H9 (cell line): ENCODE data around the gene ZNF865. TPM values are rescaled to one million over a fixed set of nuclear protein-coding genes. Genes with fewer than 3 reads are reported as not detected.

Experiments
- DNase-seq: peaks from one replicate; pipeline ENCODE4 v3.0.0-alpha.2; 2017
- H2AFZ ChIP-seq: one replicate; pipeline ENCODE4 v1.6.1; 2013; ENCODE audit warnings: mild to moderate bottlenecking, low read length, control low read depth, moderate library complexity
- H2AK5ac ChIP-seq: 2 replicates; pipeline ENCODE4 v1.6.1; 2013; ENCODE audit warnings: low read length, control low read depth, mixed read lengths; ENCODE audit not compliant: insufficient read length
- H2BK120ac ChIP-seq: one replicate; pipeline ENCODE4 v1.6.1; 2013; ENCODE audit warnings: low read depth, mild to moderate bottlenecking, low read length, control low read depth, inconsistent platforms; ENCODE audit not compliant: poor library complexity, severe bottlenecking
- H2BK12ac ChIP-seq: 2 replicates; pipeline ENCODE4 v1.6.1; 2013; ENCODE audit warnings: low read length, control low read depth, mixed read lengths, low read depth; ENCODE audit not compliant: insufficient read length
- H2BK15ac ChIP-seq: 2 replicates; pipeline ENCODE4 v1.6.1; 2013; ENCODE audit warnings: low read depth, low read length, control low read depth
- H2BK20ac ChIP-seq: one replicate; pipeline ENCODE4 v1.6.1; 2013; ENCODE audit warnings: low read depth, mild to moderate bottlenecking, low read length, control low read depth, inconsistent platforms; ENCODE audit not compliant: poor library complexity, severe bottlenecking
- H2BK5ac ChIP-seq: 2 replicates; pipeline ENCODE4 v1.6.1; 2013; ENCODE audit warnings: low read length, control low read depth, mixed read lengths; ENCODE audit not compliant: insufficient read length
- H3K14ac ChIP-seq: 2 replicates; pipeline ENCODE4 v1.6.1; 2013; ENCODE audit warnings: low read length, control low read depth; ENCODE audit not compliant: insufficient read depth
- H3K18ac ChIP-seq: 2 replicates; pipeline ENCODE4 v1.6.1; 2013; ENCODE audit warnings: low read depth, mild to moderate bottlenecking, mixed read lengths, low read length, control low read depth; ENCODE audit not compliant: insufficient read length
- H3K23ac ChIP-seq: 2 replicates; pipeline ENCODE4 v1.6.1; 2013; ENCODE audit warnings: low read length, control low read depth, mixed read lengths, low read depth; ENCODE audit not compliant: insufficient read length
- H3K23me2 ChIP-seq: 2 replicates; pipeline ENCODE4 v1.6.1; 2013; ENCODE audit warnings: low read depth, mild to moderate bottlenecking, mixed read lengths, low read length, control low read depth; ENCODE audit not compliant: insufficient read length, poor library complexity, severe bottlenecking
- H3K27ac ChIP-seq: 2 replicates; pipeline ENCODE4 v1.5.1; 2013; ENCODE audit warnings: low read length, control low read depth, mixed read lengths, low read depth; ENCODE audit not compliant: insufficient read length
- H3K27me3 ChIP-seq: 2 replicates; pipeline ENCODE4 v1.6.1; 2013; ENCODE audit warnings: low read length, control low read depth, inconsistent platforms; ENCODE audit not compliant: insufficient read depth
- H3K4ac ChIP-seq: 2 replicates; pipeline ENCODE4 v1.6.1; 2013; ENCODE audit warnings: low read depth, mild to moderate bottlenecking, control low read depth, inconsistent platforms, low read length, moderate library complexity
- H3K4me1 ChIP-seq: 2 replicates; pipeline ENCODE4 v1.6.1; 2013; ENCODE audit warnings: low read length, control low read depth, inconsistent platforms; ENCODE audit not compliant: insufficient read depth
- H3K4me2 ChIP-seq: 2 replicates; pipeline ENCODE4 v1.6.1; 2013; ENCODE audit warnings: low read length, control low read depth, mixed read lengths; ENCODE audit not compliant: insufficient read length, insufficient read depth
- H3K56ac ChIP-seq: 2 replicates; pipeline ENCODE4 v1.6.1; 2013; ENCODE audit warnings: low read depth, mild to moderate bottlenecking, mixed read lengths, low read length, control low read depth; ENCODE audit not compliant: insufficient read length
- H3K79me1 ChIP-seq: 2 replicates; pipeline ENCODE4 v1.6.1; 2013; ENCODE audit warnings: low read depth, mild to moderate bottlenecking, moderate library complexity, low read length, control low read depth, inconsistent platforms; ENCODE audit not compliant: insufficient read depth, poor library complexity, severe bottlenecking
- H3K79me2 ChIP-seq: 2 replicates; pipeline ENCODE4 v1.6.1; 2013; ENCODE audit warnings: low read length, control low read depth, inconsistent platforms; ENCODE audit not compliant: insufficient read depth
- H3K9ac ChIP-seq: 2 replicates; pipeline ENCODE4 v1.6.1; 2013; ENCODE audit warnings: low read length, control low read depth, mixed read lengths; ENCODE audit not compliant: insufficient read length; ENCODE audit errors: extremely low read depth
- H3K9me3 ChIP-seq: one replicate; pipeline ENCODE4 v1.6.1; 2013; ENCODE audit warnings: low read depth, low read length, inconsistent platforms; ENCODE audit not compliant: control insufficient read depth
- H3T11ph ChIP-seq: one replicate; pipeline ENCODE4 v1.6.1; 2013; ENCODE audit warnings: mild to moderate bottlenecking, low read length, control low read depth, inconsistent platforms
- H4K20me1 ChIP-seq: one replicate; pipeline ENCODE4 v1.6.1; 2013; ENCODE audit not compliant: control insufficient read depth, insufficient read length, insufficient read depth
- H4K5ac ChIP-seq: 2 replicates; pipeline ENCODE4 v1.6.1; 2013; ENCODE audit warnings: low read depth, mild to moderate bottlenecking, mixed read lengths, low read length, control low read depth; ENCODE audit not compliant: insufficient read length
- H4K8ac ChIP-seq: replicated peaks from 2 replicates; pipeline ENCODE4 v1.6.1; 2013; ENCODE audit warnings: low read length, control low read depth, mixed read lengths, low read depth; ENCODE audit not compliant: insufficient read length
- H4K91ac ChIP-seq: 2 replicates; pipeline ENCODE4 v1.6.1; 2013; ENCODE audit warnings: low read depth, mild to moderate bottlenecking, moderate library complexity, mixed read lengths, low read length, control low read depth; ENCODE audit not compliant: insufficient read length
- H3K27ac Mint-ChIP-seq, 3 experiments: 2 replicates in 2 of 3; 3 replicates in 1 of 3; pipeline ENCODE4 v1.8.0; 2020 to 2021; ENCODE audit warnings: mixed read lengths in 3 of 3, mild to moderate bottlenecking in 1 of 3, moderate library complexity in 1 of 3
- H3K27me3 Mint-ChIP-seq: 2 replicates; pipeline ENCODE4 v1.8.0; 2021; ENCODE audit warnings: low read depth, mild to moderate bottlenecking, moderate library complexity, mixed read lengths
- H3K36me3 Mint-ChIP-seq, 3 experiments: 2 replicates in 2 of 3; 3 replicates in 1 of 3; pipeline ENCODE4 v1.8.0; 2020 to 2021; ENCODE audit warnings: low read depth in 3 of 3, mixed read lengths in 3 of 3; ENCODE audit not compliant: insufficient read depth in 1 of 3
- H3K4me1 Mint-ChIP-seq, 2 experiments: 2 replicates each; pipeline ENCODE4 v1.8.0; 2020; ENCODE audit warnings: mixed read lengths in 2 of 2
- H3K4me3 Mint-ChIP-seq, 2 experiments: 2 replicates in 1 of 2; 3 replicates in 1 of 2; pipeline ENCODE4 v1.8.0; 2020 to 2021; ENCODE audit warnings: mild to moderate bottlenecking in 2 of 2, mixed read lengths in 2 of 2, moderate library complexity in 1 of 2
- H3K9me3 Mint-ChIP-seq, 2 experiments: 2 replicates in 1 of 2; 3 replicates in 1 of 2; pipeline ENCODE4 v1.8.0; 2020; ENCODE audit warnings: mild to moderate bottlenecking in 2 of 2, mixed read lengths in 2 of 2, moderate library complexity in 1 of 2
- WGBS: extraction: QIAGEN DNeasy Blood & Tissue Kit; methylation state at CpG from one replicate; pipeline ENCODE4 v1.1.7; 2013; ENCODE audit warnings: missing lambda C conversion rate, low lambda C conversion rate, mixed read lengths; ENCODE audit not compliant: insufficient read length; ENCODE audit errors: extremely low coverage; 5-methylcytosine and 5-hydroxymethylcytosine counted together
- total RNA-seq: library from RNA; stranded (reverse); gene quantifications from 2 replicates; pipeline ENCODE4 v1.2.1, GENCODE V29; 2021
- TF ChIP-seq, protein P1 (sequence below): fragments of 200-600 bp; sonication (generic); conservative IDR thresholded peaks from 3 replicates; pipeline ENCODE4 v1.8.0; 2021; ENCODE audit warnings: antibody characterized with exemption, mild to moderate bottlenecking

The ZNF865 gene
- total RNA-seq, 1 experiment from 2014 or later: 14.3 TPM

DNA sequence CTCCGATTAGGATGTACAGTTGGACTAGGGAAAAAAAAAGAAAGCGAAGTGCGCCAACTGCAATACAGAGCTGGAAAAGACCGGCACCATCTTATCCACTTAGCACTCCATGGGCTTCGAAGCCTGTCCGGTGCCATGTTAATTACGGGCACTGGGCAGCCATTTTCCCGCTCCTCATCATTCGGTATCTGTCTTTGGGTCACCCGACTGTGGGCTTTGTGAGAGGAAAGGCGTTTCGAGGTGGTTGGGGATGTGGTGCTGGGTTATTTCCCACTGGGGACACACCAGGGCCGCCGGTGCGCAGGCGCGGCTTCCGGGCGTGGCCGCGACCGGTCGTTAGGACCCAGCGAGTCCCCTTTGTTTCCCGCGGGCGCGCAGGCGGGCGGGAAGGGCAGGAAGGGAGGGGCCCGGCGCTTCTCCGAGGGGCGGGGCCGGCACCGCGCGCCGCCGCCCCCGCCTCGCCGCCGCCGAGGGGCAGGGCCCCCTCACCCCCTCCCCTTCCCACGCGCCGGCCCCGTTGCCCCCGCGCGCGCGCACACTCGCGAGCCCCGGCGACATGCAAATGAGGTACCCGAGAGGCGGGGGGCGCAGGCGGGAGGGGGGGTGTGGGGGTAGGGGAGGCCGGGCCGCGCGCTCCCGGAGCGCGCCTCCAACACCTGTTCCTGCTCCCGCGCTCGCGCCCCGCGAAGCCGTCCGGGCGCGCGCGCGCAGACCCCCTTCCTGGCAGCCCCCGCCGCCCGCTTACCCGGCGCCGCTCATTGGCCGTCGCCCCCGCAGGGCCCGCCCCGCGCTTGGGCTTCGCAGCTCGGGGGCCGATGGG is 5.4 kb upstream of the ZNF865 start, which contains the start of gene ZNF524:
Gene ZNF524 (plus strand): TSS at position 447 of the 820 bp plus-strand sequence. CDS start 1,825 bp downstream, outside the sequence.
- Histone ChIP-seq H3K9ac (peak within 1 kb of the TSS; percentile 98), H3K27me3 (no peaks in the 10 kb centered on the region), H3K79me2 (no peaks in the 10 kb centered on the region), H2BK15ac (no peak within 1 kb of the TSS), H2BK20ac (no peak within 1 kb of the TSS), H3K23ac (no peak within 1 kb of the TSS), H2BK12ac (peak within 1 kb of the TSS; percentile 93), H4K5ac (peak within 1 kb of the TSS; percentile 98), H4K8ac (peak within 1 kb of the TSS; percentile 86), H3K56ac (peak within 1 kb of the TSS; percentile 90), H3K27ac (peak within 1 kb of the TSS; percentile 95), H3K4ac (no peak within 1 kb of the TSS; the same call in 1 of the 2 replicates), H4K20me1 (no peaks in the 10 kb centered on the region), H3K14ac (peak within 1 kb of the TSS; percentile 100), H3T11ph (peak within 1 kb of the TSS; percentile 94), H3K79me1 (no peaks in the 10 kb centered on the region), H3K9me3 (no peaks in the 10 kb centered on the region), H2AFZ (no peak within 1 kb of the TSS), H4K91ac (no peak within 1 kb of the TSS), H2AK5ac (no peak within 1 kb of the TSS), H3K23me2 (peaks cover 4% of the 10 kb centered on the region), H3K18ac (peak within 1 kb of the TSS; percentile 100), H3K4me2 (peak within 1 kb of the TSS; percentile 75), H3K4me1 (peaks cover 2% of the 10 kb centered on the region; the same call in 1 of the 2 replicates), H2BK120ac (peak within 1 kb of the TSS; percentile 98), H2BK5ac (peak within 1 kb of the TSS; percentile 98)
- DNase-seq: peak; percentile 91
- WGBS: no CpG with 5 or more reads among the region's 97 CpGs
- H3K36me3 Mint-ChIP-seq: peaks cover 21 to 27% (median 24%) of the 10 kb centered on the region in 3 experiments; a peak in 6 of 7 replicates
- peak within 1 kb of the TSS; percentile 95 to 96 for H3K4me3 Mint-ChIP-seq
- peak within 1 kb of the TSS; percentile 100 for H3K27ac Mint-ChIP-seq
- peaks cover 29 to 39% of the 10 kb centered on the region in 2 experiments for H3K4me1 Mint-ChIP-seq
- H3K27me3 Mint-ChIP-seq: no peaks in the 10 kb centered on the region
- TF ChIP-seq, protein P1, sequence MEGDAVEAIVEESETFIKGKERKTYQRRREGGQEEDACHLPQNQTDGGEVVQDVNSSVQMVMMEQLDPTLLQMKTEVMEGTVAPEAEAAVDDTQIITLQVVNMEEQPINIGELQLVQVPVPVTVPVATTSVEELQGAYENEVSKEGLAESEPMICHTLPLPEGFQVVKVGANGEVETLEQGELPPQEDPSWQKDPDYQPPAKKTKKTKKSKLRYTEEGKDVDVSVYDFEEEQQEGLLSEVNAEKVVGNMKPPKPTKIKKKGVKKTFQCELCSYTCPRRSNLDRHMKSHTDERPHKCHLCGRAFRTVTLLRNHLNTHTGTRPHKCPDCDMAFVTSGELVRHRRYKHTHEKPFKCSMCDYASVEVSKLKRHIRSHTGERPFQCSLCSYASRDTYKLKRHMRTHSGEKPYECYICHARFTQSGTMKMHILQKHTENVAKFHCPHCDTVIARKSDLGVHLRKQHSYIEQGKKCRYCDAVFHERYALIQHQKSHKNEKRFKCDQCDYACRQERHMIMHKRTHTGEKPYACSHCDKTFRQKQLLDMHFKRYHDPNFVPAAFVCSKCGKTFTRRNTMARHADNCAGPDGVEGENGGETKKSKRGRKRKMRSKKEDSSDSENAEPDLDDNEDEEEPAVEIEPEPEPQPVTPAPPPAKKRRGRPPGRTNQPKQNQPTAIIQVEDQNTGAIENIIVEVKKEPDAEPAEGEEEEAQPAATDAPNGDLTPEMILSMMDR: no peak
- H3K9me3 Mint-ChIP-seq: peaks cover 2 to 4% of the 10 kb centered on the region in 2 experiments; a peak in 2 of 5 replicates
